ENCODE results near the gene SAFB. TPM values are rescaled to one million over a fixed set of nuclear protein-coding genes. Genes with fewer than 3 reads are reported as not detected.
"Not testable (repeated sequence)": the region's sequence is repeated elsewhere in the genome, so short reads cannot be mapped to it uniquely, and the experiment has no call there.

SAFB gene
- total and polyA plus RNA-seq, 9 donors: 24.7 to 101 (median 90.7) TPM

DNA sequence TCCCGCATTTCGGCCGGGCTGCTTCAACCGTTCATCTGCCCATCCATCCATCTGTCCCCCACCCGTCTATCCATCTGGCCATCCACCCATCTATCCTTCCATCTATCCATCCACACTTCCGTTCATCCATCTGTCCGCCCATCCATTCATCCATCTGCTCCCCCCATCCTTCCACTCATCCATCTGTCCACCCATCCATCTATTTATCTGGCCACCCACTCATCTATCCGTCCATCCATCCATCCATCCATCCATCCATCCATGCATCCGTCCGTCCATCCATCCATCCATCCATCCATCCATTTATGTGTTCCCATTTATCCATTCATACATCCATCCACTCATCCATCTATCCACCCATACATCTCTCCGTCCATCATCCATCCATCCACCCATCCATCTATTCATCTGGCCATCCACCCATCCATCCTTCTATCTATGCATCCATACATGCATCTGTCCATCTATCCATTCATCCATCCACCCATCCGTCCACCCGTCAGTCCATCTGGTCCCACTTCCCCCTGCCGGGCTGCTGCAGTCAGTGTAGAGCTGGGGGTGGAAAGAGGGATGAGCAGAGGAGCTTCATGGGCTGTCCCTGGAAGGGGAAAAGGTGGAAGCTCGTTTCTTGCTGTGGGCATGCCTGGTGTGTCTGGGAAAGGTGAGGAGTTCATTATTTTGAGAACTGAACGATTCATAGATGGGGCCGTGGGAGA, 58.7 kb downstream of the SAFB start:
- H3K9me3 ChIP-seq (replicated peaks; ENCODE audit: control insufficient read depth, low read depth, low read length): no peaks in the 10 kb centered on the region
- peak overlapping the region; percentile 88 for H3K4me3 ChIP-seq (ENCODE audit: low read length)
- H3K27me3 ChIP-seq (ENCODE audit: control insufficient read depth, insufficient read depth, low read length): no peaks in the 10 kb centered on the region
- H3K36me3 ChIP-seq (ENCODE audit: control insufficient read depth, insufficient read depth, low read length): peaks cover 10% of the 10 kb centered on the region
- no peak for DNase-seq
- H3K27ac ChIP-seq (ENCODE audit: low read length): no peak overlapping the region
- peaks cover 42% of the 10 kb centered on the region for H3K4me1 ChIP-seq (ENCODE audit: control insufficient read depth, insufficient read depth, low read length)
- WGBS (ENCODE audit: insufficient coverage): 53% methylated on average over 14 of the region's 17 CpGs

DNA sequence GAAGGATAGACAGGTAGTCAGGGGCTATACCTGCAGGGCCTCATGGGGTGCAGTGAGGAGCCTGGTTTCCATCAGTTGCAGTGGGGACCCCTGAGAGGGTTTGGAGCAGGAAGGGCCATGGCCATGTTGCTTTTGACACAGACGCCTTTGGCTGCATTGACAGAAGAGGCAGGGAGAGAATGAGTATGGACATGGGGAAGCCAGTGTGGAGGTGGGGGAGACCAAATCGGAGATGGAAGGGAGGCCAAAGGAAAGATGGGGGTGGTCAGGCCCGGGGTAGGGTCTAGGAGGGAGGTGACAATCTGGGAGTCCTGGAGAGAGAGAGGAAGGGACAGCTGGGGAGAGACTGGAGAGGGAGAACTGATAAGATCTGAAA, 59.2 kb downstream of the SAFB start:
- 89% methylated on average over 3 of the region's 3 CpGs for WGBS (ENCODE audit: insufficient coverage)

DNA sequence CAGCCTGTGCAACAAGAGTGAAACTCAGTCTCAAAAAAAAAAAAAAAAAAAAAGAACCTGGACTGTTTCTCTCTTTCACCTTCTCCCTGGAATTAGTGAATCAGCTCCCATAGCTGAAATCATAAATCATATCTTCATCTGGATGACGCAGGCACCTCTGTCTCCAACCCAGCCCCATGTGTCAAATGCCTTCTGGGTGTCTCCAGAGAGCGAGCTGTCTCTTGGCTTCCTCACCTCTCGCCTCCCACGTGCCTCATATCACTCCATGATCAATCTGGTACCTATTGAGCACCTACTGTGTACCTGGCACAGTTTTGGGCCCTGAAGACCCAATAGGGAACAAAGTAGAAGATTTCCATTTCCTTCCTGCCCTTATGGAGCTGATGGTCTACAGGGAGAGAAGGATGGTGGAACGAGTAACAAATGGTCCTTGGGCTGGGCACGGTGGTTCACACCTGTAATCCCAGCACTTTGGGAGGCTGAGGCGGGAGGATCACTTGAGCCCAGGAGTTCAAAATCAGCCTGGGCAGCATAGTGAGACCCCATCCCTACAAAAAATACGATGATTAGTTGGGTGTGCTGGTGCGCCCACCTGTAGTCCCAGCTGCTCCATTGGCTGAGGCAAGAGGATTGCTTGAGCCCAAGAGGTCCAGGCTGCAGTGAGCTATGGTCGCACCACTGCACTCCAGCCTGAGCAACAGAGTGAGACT, 60.4 kb downstream of the SAFB start:
- H3K4me1 ChIP-seq (ENCODE audit: control insufficient read depth, insufficient read depth, low read length): peaks cover 30% of the 10 kb centered on the region
- no peak overlapping the region for H3K27ac ChIP-seq (ENCODE audit: low read length)
- H3K9me3 ChIP-seq (replicated peaks; ENCODE audit: control insufficient read depth, low read depth, low read length): no peaks in the 10 kb centered on the region
- 84% methylated on average over 8 of the region's 10 CpGs for WGBS (ENCODE audit: insufficient coverage)
- H3K27me3 ChIP-seq (ENCODE audit: control insufficient read depth, insufficient read depth, low read length): no peaks in the 10 kb centered on the region
- H3K36me3 ChIP-seq (ENCODE audit: control insufficient read depth, insufficient read depth, low read length): peaks cover 1% of the 10 kb centered on the region
- no peak for DNase-seq
- H3K4me3 ChIP-seq (ENCODE audit: low read length): no peak overlapping the region

More for the DNA sequence above, 59.2 kb downstream of the SAFB start:
- Histone ChIP-seq H3K9me3 (replicated peaks; ENCODE audit: control insufficient read depth, low read depth, low read length) (no peaks in the 10 kb centered on the region), H3K27ac (ENCODE audit: low read length) (no peak overlapping the region), H3K4me3 (ENCODE audit: low read length) (no peak overlapping the region), H3K4me1 (ENCODE audit: control insufficient read depth, insufficient read depth, low read length) (peaks cover 38% of the 10 kb centered on the region), H3K36me3 (ENCODE audit: control insufficient read depth, insufficient read depth, low read length) (peaks cover 10% of the 10 kb centered on the region), H3K27me3 (ENCODE audit: control insufficient read depth, insufficient read depth, low read length) (no peaks in the 10 kb centered on the region)
- DNase-seq: no peak

DNA sequence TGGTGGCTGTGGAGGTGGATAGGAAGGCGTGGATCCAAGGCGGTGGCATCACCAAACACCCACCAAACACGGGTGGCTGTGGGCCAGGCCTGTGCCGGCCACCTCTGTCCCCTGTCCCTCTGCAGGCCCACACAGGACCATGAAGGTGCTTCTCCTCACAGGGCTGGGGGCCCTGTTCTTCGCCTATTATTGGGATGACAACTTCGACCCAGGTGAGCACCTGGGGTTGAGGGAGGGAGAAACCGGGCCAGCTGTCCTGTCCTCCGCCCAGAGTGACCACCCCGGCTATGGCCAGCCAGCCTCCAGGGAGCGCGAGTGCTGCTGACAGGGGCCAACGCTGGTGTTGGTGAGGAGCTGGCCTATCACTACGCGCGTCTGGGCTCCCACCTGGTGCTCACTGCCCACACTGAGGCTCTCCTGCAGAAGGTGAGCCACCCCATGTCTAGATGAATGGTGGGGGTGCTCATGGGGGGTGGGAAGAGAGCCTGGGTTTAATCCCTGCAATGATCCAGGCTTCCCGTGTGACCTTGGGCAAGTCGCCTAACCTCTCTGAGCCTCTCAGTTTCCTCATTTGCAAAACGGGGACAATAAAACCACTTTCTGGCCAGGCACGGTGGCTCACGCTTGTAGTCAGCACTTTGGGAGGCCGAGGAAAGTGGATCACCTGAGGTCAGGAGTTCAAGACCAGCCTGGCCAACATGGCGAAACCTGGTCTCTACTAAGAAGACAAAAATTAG, 62.0 kb downstream of the SAFB start:
- H3K4me3 ChIP-seq (ENCODE audit: low read length): no peak overlapping the region
- H3K36me3 ChIP-seq (ENCODE audit: control insufficient read depth, insufficient read depth, low read length): no peaks in the 10 kb centered on the region
- peaks cover 22% of the 10 kb centered on the region for H3K4me1 ChIP-seq (ENCODE audit: control insufficient read depth, insufficient read depth, low read length)
- H3K9me3 ChIP-seq (replicated peaks; ENCODE audit: control insufficient read depth, low read depth, low read length): no peaks in the 10 kb centered on the region
- WGBS (ENCODE audit: insufficient coverage): 92% methylated on average over 14 of the region's 22 CpGs
- no peak for DNase-seq
- no peak overlapping the region for H3K27ac ChIP-seq (ENCODE audit: low read length)
- no peaks in the 10 kb centered on the region for H3K27me3 ChIP-seq (ENCODE audit: control insufficient read depth, insufficient read depth, low read length)

DNA sequence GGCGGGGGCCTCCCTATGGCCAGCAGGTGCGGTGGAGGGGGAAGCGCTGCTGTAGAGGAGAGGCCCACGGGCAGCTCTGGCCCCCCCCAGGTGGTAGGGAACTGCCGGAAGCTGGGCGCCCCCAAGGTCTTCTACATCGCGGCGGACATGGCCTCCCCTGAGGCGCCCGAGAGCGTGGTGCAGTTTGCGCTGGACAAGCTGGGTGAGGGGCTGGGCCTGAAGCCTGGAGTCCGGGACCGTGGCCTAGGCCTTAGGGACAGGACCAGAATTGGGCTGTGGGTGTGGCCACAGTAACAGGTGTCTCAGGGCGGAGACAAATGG, 63.4 kb downstream of the SAFB start:
- peak overlapping the region; percentile 73 for H3K27ac ChIP-seq (ENCODE audit: low read length)
- no peaks in the 10 kb centered on the region for H3K27me3 ChIP-seq (ENCODE audit: control insufficient read depth, insufficient read depth, low read length)
- H3K4me1 ChIP-seq (ENCODE audit: control insufficient read depth, insufficient read depth, low read length): peaks cover 24% of the 10 kb centered on the region
- no peaks in the 10 kb centered on the region for H3K36me3 ChIP-seq (ENCODE audit: control insufficient read depth, insufficient read depth, low read length)
- WGBS (ENCODE audit: insufficient coverage): 19% methylated on average over 13 of the region's 16 CpGs
- DNase-seq: no peak
- H3K9me3 ChIP-seq (replicated peaks; ENCODE audit: control insufficient read depth, low read depth, low read length): no peaks in the 10 kb centered on the region
- peak overlapping the region; percentile 43 for H3K4me3 ChIP-seq (ENCODE audit: low read length)

DNA sequence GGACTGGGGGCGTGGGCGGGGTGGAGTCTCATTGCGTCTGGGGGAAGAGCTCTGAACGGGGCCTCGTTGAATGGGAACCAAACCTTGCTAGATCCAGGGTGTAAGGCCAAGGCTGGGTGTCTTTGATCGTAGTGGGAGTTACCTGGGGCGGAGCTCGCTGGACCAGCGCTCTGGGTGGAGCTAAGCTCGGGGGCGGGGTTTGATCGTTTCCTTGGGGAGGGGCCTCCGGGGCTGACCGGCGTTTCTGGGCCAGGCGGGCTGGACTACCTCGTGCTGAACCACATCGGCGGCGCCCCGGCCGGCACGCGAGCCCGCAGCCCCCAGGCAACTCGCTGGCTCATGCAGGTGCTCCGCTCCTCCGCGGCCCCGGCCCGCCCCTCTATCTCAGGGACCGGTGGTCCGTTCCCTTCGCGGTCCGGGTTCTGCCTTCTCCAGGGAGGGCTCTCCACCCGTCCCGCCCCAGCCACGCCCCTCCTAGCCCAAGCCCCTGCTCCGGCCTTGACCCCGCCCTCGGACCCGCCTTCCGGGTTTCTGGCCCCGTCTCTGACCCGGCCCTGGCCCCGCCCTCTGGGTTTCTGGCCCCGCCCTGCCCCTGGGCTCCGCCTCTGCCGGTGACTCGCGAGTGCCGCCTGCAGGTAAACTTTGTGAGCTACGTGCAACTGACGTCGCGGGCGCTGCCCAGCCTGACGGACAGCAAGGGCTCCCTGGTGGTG, 63.9 kb downstream of the SAFB start:
- peak; percentile 95 for DNase-seq
- WGBS (ENCODE audit: insufficient coverage): under 1% methylated on average over 59 of the region's 59 CpGs
- no peaks in the 10 kb centered on the region for H3K27me3 ChIP-seq (ENCODE audit: control insufficient read depth, insufficient read depth, low read length)
- peaks cover 28% of the 10 kb centered on the region for H3K4me1 ChIP-seq (ENCODE audit: control insufficient read depth, insufficient read depth, low read length)
- H3K9me3 ChIP-seq (replicated peaks; ENCODE audit: control insufficient read depth, low read depth, low read length): no peaks in the 10 kb centered on the region
- H3K4me3 ChIP-seq (ENCODE audit: low read length): peak overlapping the region; percentile 43
- peaks cover 5% of the 10 kb centered on the region for H3K36me3 ChIP-seq (ENCODE audit: control insufficient read depth, insufficient read depth, low read length)
- peak overlapping the region; percentile 73 for H3K27ac ChIP-seq (ENCODE audit: low read length)

DNA sequence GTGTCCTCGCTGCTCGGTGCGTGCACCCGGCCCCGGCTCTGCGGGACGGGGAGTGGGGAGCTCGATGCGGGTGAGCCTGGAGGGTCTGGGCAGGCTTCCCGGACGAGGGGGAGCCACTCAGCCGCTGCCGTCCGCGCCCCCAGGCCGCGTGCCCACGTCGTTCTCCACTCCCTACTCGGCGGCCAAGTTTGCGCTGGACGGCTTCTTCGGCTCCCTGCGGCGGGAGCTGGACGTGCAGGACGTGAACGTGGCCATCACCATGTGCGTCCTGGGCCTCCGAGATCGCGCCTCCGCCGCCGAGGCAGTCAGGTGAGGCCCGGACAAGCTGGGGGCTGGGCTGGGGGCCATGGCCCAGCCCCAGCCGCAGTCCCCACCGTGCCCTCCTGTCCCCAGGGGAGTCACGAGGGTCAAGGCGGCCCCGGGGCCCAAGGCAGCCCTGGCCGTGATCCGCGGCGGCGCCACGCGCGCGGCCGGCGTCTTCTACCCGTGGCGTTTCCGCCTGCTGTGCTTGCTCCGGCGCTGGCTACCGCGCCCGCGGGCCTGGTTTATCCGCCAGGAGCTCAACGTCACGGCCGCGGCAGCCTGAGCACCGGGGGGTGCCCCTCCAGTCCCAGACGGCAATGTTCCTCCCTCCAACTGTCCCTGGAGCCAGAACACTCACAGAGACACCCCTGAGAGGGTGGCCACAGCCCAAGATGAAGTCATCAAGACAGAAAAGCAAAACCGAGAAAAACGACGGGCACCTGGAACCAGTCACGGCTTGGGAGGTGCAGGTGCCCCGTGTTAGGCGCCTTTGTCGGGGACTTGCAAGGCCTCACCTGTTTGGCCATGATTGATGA, 64.7 kb downstream of the SAFB start:
- Histone ChIP-seq H3K36me3 (ENCODE audit: control insufficient read depth, insufficient read depth, low read length) (peaks cover 13% of the 10 kb centered on the region), H3K4me3 (ENCODE audit: low read length) (peak overlapping the region; percentile 43), H3K27ac (ENCODE audit: low read length) (peak overlapping the region; percentile 73), H3K4me1 (ENCODE audit: control insufficient read depth, insufficient read depth, low read length) (peaks cover 36% of the 10 kb centered on the region), H3K9me3 (replicated peaks; ENCODE audit: control insufficient read depth, low read depth, low read length) (no peaks in the 10 kb centered on the region), H3K27me3 (ENCODE audit: control insufficient read depth, insufficient read depth, low read length) (no peaks in the 10 kb centered on the region)
- WGBS (ENCODE audit: insufficient coverage): 43% methylated on average over 76 of the region's 76 CpGs
- DNase-seq: peak; percentile 42

DNA sequence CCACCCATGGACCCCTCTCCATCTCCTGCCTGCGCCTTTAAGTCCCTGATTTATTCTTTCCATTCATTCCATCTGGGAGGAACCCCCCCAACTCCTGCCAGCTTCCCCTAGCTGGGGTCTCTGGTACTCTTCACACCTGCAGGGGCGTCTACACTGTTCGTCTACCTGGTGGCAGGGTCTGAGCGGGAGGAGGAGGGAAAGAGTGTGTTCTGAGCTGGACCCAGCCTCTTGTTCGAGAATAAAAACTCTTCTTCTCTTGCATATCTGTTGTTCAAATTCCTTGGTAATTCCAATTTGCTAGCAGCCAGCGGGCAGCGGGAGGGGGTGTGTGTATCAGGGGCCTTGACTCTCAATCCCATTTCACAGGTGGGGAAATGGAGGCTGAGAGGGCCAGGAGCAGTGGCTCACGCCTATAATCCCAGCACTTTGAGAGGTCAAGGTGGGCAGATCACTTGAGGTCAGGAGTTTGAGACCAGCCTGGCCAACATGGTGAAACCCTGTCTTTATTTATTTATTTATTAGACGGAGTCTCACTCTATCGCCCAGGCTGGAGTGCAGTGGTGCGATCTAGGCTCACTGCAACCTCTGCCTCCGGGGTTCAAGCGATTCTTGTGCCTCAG, 65.5 kb downstream of the SAFB start:
- peaks cover 21% of the 10 kb centered on the region for H3K36me3 ChIP-seq (ENCODE audit: control insufficient read depth, insufficient read depth, low read length)
- H3K9me3 ChIP-seq (replicated peaks; ENCODE audit: control insufficient read depth, low read depth, low read length); H3K27me3 ChIP-seq (ENCODE audit: control insufficient read depth, insufficient read depth, low read length); H3K4me3 ChIP-seq (ENCODE audit: low read length); H3K27ac ChIP-seq (ENCODE audit: low read length); DNase-seq: not testable (repeated sequence)
- H3K4me1 ChIP-seq (ENCODE audit: control insufficient read depth, insufficient read depth, low read length): peaks cover 44% of the 10 kb centered on the region
- WGBS (ENCODE audit: insufficient coverage): 97% methylated on average over 6 of the region's 13 CpGs

All from muscle of leg (tissue), 11 donors.